Pancreas (tissue), 10 donors: ENCODE data around the gene PHKA2. TPM values are rescaled to one million over a fixed set of nuclear protein-coding genes. Genes with fewer than 3 reads are reported as not detected.

Source experiments
- ATAC-seq, 4 donors: fragments of 200-7000 bp; cut with Tn5 transposase; one replicate each; pipeline versions ENCODE4 v1.8.0 to v1.9.1; 2020; ENCODE audit warnings: mild to moderate bottlenecking in 4 of 4, moderate library complexity in 4 of 4
- DNase-seq, 6 donors: peaks; one replicate each; pipeline ENCODE4 v3.0.0-alpha.2; 2020
- FAIRE-seq: peaks from 2 replicates; lab custom pipeline; 2012; peaks lifted over from hg19 to GRCh38; lab: Jason Lieb, UNC
- H3K27ac ChIP-seq, 4 donors: fragments of 200-600 bp; sonication (generic); 1 replicate in 3 of 4; 2 replicates in 1 of 4; pipeline versions ENCODE4 v1.5.0 to v1.8.0; 2020
- H3K27me3 ChIP-seq, 4 donors: fragments of 200-600 bp; one replicate each; pipeline ENCODE4 v1.8.0; 2021
- H3K36me3 ChIP-seq, 3 donors: fragments of 200-600 bp; sonication (generic) in 1 of 3; one replicate each; pipeline versions ENCODE4 v1.5.0 to v1.8.0; 2020 to 2021
- H3K4me1 ChIP-seq, 3 donors: fragments of 200-600 bp; one replicate each; pipeline ENCODE4 v1.8.0; 2021
- H3K4me3 ChIP-seq, 4 donors: fragments of 200-600 bp; sonication (generic) in 2 of 4; one replicate each; pipeline versions ENCODE4 v1.5.0 to v1.8.0; 2020 to 2021
- H3K9me3 ChIP-seq, 4 donors: fragments of 200-600 bp; one replicate each; pipeline ENCODE4 v1.8.0; 2021
- CTCF ChIP-seq, 4 donors: fragments of 200-600 bp; sonication (generic) in 3 of 4; IDR thresholded peaks; one replicate each; pipeline versions ENCODE4 v1.5.0 to v1.8.0; 2021; ENCODE audit warnings: antibody characterized with exemption in 4 of 4
- WGBS, 2 donors: extraction: QIAGEN DNeasy Blood & Tissue Kit; methylation state at CpG; one replicate each; pipeline ENCODE4 v1.1.7; 2013; 5-methylcytosine and 5-hydroxymethylcytosine counted together
- intact Hi-C, 3 donors: fragments of 100-400 bp; cut with DNase I; formaldehyde crosslinking; loops; one replicate each; pipeline versions ENCODE4 v1.11.1 to v1.14.2; 2022
- polyA plus RNA-seq, 2 donors: library from polyadenylated mRNA; stranded (reverse); fragments of 200-250 nt; gene quantifications; one replicate each; pipeline ENCODE4 v1.2.3, GENCODE V29; 2013
- total RNA-seq, 6 donors: library from RNA; stranded (reverse); fragmentation: NEBNext Ultra II Directional in 4 of 6; extraction: Animal tissue kit (Norgen Biotek cat#: 25700) in 4 of 6; gene quantifications; one replicate each; pipeline versions ENCODE4 v1.2.1 to v1.2.4, GENCODE V29; 2021 to 2023
- donor health status: healthy with polysubstance abuse.
- donor health status: DM: no; HTN: no; CAD: no; lungs with moderate emphysema.
- donor health status: DM: no; HTN: no; CAD: no.
- donor health status: control.
- donor health status: control.
- donor health status: Bipolar disorder and iron deficiency.
- donor health status: DM: yes; HTN: yes; CAD: no.
- donor health status: DM: no; HTN: no; CAD: no.
- donor health status: DM: no; HTN: no; CAD: no.
- donor health status: DM: yes; HTN: yes; CAD: no.

Gene PHKA2
- total and polyA plus RNA-seq, 8 donors, result 16.0 to 72.7 (median 22.6) TPM

- H3K27me3 ChIP-seq, result no peaks in the 10 kb centered on the region
- peak in 1 of 4 donors; percentile 16 for TF ChIP-seq CTCF (IDR thresholded peaks at IDR 0.05)
- H3K27ac ChIP-seq, result no peak overlapping the region
- H3K9me3 ChIP-seq, result no peaks in the 10 kb centered on the region
- 55 to 83% methylated on average over 9 of the region's 9 CpGs for WGBS, 2 donors
- peaks cover 0 to 9% (median 0%) of the 10 kb centered on the region in 3 donors for H3K36me3 ChIP-seq
- no peak for DNase-seq
- H3K4me3 ChIP-seq, result no peak overlapping the region
- H3K4me1 ChIP-seq, result no peaks in the 10 kb centered on the region
- ATAC-seq, result peak in 2 of 4 donors; percentile 40 to 62
- FAIRE-seq, result no peak
- intact Hi-C loops, result no loop called here
Measured at GRCh38 chrX:18931972-18932371, 51.9 kb downstream of the PHKA2 start.

GRCh38 chrX:18929775-18930174 is 54.1 kb downstream of the PHKA2 start:
- H3K9me3 ChIP-seq, result no peaks in the 10 kb centered on the region
- peaks cover 0 to 5% (median 0%) of the 10 kb centered on the region in 3 donors for H3K36me3 ChIP-seq
- DNase-seq, result no peak
- no peak for FAIRE-seq
- no peaks in the 10 kb centered on the region for H3K27me3 ChIP-seq
- no peaks in the 10 kb centered on the region for H3K4me1 ChIP-seq
- ATAC-seq, result no peak
- 80 to 98% methylated on average over 3 of the region's 3 CpGs for WGBS, 2 donors
- no peak overlapping the region for H3K27ac ChIP-seq
- intact Hi-C loops, result no loop called here
- H3K4me3 ChIP-seq, result no peak overlapping the region
- no peak for TF ChIP-seq CTCF (IDR thresholded peaks at IDR 0.05)

GRCh38 chrX:18927558-18927957 is 56.4 kb downstream of the PHKA2 start:
- DNase-seq, result no peak
- TF ChIP-seq CTCF (IDR thresholded peaks at IDR 0.05), result no peak
- Histone ChIP-seq H3K36me3 (peaks cover 0 to 5% (median 0%) of the 10 kb centered on the region in 3 donors), H3K9me3 (no peaks in the 10 kb centered on the region), H3K27ac (no peak overlapping the region), H3K4me1 (no peaks in the 10 kb centered on the region), H3K27me3 (no peaks in the 10 kb centered on the region), H3K4me3 (no peak overlapping the region)
- no peak for ATAC-seq
- intact Hi-C loops, result no loop called here
- 60 to 89% methylated on average over 1 of the region's 1 CpG for WGBS, 2 donors
- FAIRE-seq, result no peak

- Histone ChIP-seq H3K4me3 (no peak overlapping the region), H3K27ac (no peak overlapping the region), H3K36me3 (peaks cover 0 to 5% (median 0%) of the 10 kb centered on the region in 3 donors), H3K9me3 (no peaks in the 10 kb centered on the region), H3K27me3 (no peaks in the 10 kb centered on the region), H3K4me1 (no peaks in the 10 kb centered on the region)
- no peak for DNase-seq
- WGBS, 2 donors, result 72 to 82% methylated on average over 6 of the region's 6 CpGs
- no peak for ATAC-seq
- no peak for FAIRE-seq
- intact Hi-C loops, result no loop called here
- no peak for TF ChIP-seq CTCF (IDR thresholded peaks at IDR 0.05)
Measured at GRCh38 chrX:18924507-18925088, 59.3 kb downstream of the PHKA2 start.

- H3K27me3 ChIP-seq, result no peaks in the 10 kb centered on the region
- H3K27ac ChIP-seq, result no peak overlapping the region
- 64 to 67% methylated on average over 7 of the region's 7 CpGs for WGBS, 2 donors
- no peak overlapping the region for H3K4me3 ChIP-seq
- ATAC-seq (no peak), FAIRE-seq (no peak), DNase-seq (no peak)
- no peaks in the 10 kb centered on the region for H3K4me1 ChIP-seq
- H3K9me3 ChIP-seq, result no peaks in the 10 kb centered on the region
- intact Hi-C loops, result no loop called here
- H3K36me3 ChIP-seq, result peaks cover 0 to 8% (median 0%) of the 10 kb centered on the region in 3 donors
- no peak for TF ChIP-seq CTCF (IDR thresholded peaks at IDR 0.05)
Measured at GRCh38 chrX:18920566-18920965, 63.3 kb downstream of the PHKA2 start.
